SIG-M5 treated with dmso at 0.1 percent for 504 hours (cell line): ENCODE data around the gene MRPL18.

Source experiments
- DNase-seq: peaks from one replicate; lab custom pipeline; 2025; ENCODE audit not compliant: unreplicated experiment; lab: John Stamatoyannopoulos, UW

Gene MRPL18

DNA sequence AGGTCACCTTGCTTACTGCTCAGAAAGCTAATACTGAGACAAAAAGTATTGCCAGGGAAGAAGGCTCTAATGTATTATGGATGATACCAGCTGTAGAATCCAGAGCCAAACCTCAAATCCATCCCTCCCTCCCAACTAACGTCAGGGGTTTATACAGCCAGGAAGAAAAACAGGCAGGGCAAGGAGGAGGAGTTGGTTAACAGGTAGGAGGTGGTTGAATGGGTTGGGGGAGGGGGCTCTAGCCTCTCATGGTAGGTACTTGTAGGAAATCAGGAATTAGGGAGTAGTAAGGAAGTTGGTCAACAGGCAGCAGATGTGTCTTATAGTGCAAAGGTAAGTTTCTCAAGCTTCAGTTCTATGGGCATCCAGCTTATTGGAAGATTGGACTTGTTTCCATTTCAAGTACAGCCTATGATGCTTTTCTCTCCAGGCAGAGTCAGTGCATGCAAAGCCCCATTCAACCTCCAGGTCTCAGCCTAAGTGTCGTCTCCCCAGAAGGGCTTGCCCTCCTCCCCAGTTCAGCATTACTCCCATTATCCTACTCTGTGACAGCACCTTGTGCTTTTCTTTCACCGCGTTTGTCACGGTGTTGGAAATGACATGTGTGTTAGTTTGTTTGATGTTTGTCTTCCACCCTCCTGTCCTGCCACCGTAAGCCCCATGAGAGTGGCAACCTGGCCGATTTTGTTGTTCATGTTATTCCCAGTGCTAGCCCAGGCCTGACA lies 47.9 kb downstream of the MRPL18 start:
- no peak for DNase-seq

DNA sequence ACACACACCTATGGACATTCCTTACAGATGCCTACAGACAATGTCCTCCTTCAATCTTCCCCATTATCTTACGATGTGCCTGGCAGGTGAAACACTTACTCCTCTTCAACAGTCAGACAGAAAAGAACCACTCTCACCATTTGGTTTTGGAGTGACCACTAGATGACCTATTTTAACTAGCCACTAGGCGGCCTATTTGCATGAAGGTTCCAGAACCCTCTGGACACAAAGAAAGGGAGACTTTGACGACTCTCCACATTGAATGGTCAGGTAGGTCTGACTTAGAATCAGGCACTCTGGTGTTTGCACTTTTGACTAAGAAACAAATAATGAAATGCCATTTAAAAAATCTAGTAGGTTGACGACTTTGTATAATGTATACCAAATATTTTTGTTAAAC lies 51.8 kb downstream of the MRPL18 start:
- DNase-seq, result no peak

DNA sequence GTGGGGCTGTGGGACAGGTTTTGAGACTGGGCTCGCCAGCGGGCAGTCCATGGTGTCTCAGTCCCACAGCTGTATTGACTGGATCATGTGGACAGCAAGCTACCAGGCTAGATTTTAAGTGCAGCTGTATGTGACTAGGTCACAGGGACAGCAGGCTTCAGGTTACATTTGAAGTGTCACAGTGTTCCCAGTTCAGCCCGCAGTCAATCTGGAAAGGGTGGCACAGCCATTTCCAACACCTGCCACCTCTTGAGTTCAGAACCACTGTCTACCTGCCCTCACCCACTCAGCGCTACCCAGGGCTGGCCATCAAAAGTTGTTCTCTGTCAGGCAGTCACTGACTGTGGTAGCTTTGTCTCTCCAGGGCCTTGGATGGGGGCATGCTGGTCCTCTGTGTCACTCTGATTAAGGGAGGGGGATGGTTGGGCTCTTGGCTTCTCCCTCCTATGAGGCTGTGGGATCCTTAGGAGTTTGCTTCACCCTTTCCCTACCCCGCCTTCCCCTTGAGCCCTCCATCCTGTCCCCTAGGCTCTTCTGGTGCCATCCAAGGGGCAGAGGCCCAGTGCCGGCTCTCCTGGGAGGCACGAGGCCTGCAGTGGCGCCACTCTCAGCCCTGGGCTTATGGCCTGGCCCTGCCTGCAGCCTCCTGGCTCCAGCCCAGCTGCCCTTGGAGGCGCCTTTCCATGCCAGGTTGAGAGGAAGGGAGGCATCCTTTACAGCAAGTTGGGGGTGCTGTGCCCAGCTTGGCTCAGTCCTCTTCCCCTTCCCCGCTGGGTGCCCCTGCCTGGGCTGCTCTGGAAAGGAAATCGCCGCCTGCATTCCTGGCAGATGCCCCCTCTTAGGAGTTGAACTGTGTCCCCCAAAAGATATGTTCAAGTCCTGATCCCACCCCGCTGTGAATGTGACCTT lies 54.7 kb downstream of the MRPL18 start:
- no peak for DNase-seq
